Measurements from ENCODE around the gene PVALEF.

Gene PVALEF

GRCh38 chr17:81138083-81138482 is 27.2 kb upstream of the PVALEF start:
- Histone ChIP-seq H4K20me1 (ENCODE audit: insufficient read depth, low read length) (no peaks in the 10 kb centered on the region), H3K79me2 (ENCODE audit: low read length) (no peaks in the 10 kb centered on the region), H2AFZ (ENCODE audit: low read length) (no peak overlapping the region), H3K4me1 (ENCODE audit: low read length) (no peaks in the 10 kb centered on the region), H3K27me3 (replicated peaks; ENCODE audit: insufficient read depth, low read length) (peaks cover 75% of the 10 kb centered on the region), H3K9me3 (replicated peaks; ENCODE audit: insufficient read depth, low read length) (no peaks in the 10 kb centered on the region), H3K9me2 (replicated peaks; ENCODE audit: insufficient read depth, low read length) (no peaks in the 10 kb centered on the region), H3K36me3 (replicated peaks; ENCODE audit: insufficient read depth, low read length) (no peaks in the 10 kb centered on the region), H3K9ac (ENCODE audit: low read length) (no peak overlapping the region), H3K27ac (ENCODE audit: low read length) (no peak overlapping the region), H3K4me3 (ENCODE audit: low read length) (no peak overlapping the region), H3F3A (ENCODE audit: insufficient read depth, low read length) (no peaks in the 10 kb centered on the region), H3K4me2 (ENCODE audit: low read depth, low read length) (no peak overlapping the region)
- TF ChIP-seq, protein P1, sequence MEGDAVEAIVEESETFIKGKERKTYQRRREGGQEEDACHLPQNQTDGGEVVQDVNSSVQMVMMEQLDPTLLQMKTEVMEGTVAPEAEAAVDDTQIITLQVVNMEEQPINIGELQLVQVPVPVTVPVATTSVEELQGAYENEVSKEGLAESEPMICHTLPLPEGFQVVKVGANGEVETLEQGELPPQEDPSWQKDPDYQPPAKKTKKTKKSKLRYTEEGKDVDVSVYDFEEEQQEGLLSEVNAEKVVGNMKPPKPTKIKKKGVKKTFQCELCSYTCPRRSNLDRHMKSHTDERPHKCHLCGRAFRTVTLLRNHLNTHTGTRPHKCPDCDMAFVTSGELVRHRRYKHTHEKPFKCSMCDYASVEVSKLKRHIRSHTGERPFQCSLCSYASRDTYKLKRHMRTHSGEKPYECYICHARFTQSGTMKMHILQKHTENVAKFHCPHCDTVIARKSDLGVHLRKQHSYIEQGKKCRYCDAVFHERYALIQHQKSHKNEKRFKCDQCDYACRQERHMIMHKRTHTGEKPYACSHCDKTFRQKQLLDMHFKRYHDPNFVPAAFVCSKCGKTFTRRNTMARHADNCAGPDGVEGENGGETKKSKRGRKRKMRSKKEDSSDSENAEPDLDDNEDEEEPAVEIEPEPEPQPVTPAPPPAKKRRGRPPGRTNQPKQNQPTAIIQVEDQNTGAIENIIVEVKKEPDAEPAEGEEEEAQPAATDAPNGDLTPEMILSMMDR (IDR thresholded peaks at IDR 0.05; ENCODE audit: low read length), result no peak
- TF ChIP-seq EZH2phosphoT487 (IDR thresholded peaks at IDR 0.05; ENCODE audit: low read length) (no peak), EZH2 (optimal IDR thresholded peaks at IDR 0.05; ENCODE audit: low read depth, low read length) (no peak)
- no peak for DNase-seq

- Histone ChIP-seq H3K36me3 (replicated peaks; ENCODE audit: insufficient read depth, low read length) (no peaks in the 10 kb centered on the region), H3K9ac (ENCODE audit: low read length) (no peak overlapping the region), H3K4me2 (ENCODE audit: low read depth, low read length) (no peak overlapping the region), H2AFZ (ENCODE audit: low read length) (no peak overlapping the region), H3K9me2 (replicated peaks; ENCODE audit: insufficient read depth, low read length) (no peaks in the 10 kb centered on the region), H3K27ac (ENCODE audit: low read length) (no peak overlapping the region), H3K4me1 (ENCODE audit: low read length) (no peaks in the 10 kb centered on the region), H3K79me2 (ENCODE audit: low read length) (no peaks in the 10 kb centered on the region), H4K20me1 (ENCODE audit: insufficient read depth, low read length) (no peaks in the 10 kb centered on the region), H3F3A (ENCODE audit: insufficient read depth, low read length) (no peaks in the 10 kb centered on the region), H3K27me3 (replicated peaks; ENCODE audit: insufficient read depth, low read length) (peaks cover 75% of the 10 kb centered on the region), H3K4me3 (ENCODE audit: low read length) (no peak overlapping the region), H3K9me3 (replicated peaks; ENCODE audit: insufficient read depth, low read length) (no peaks in the 10 kb centered on the region)
- TF ChIP-seq, protein P1 (IDR thresholded peaks at IDR 0.05; ENCODE audit: low read length), result no peak
- TF ChIP-seq EZH2 (optimal IDR thresholded peaks at IDR 0.05; ENCODE audit: low read depth, low read length), result no peak
- TF ChIP-seq EZH2phosphoT487 (IDR thresholded peaks at IDR 0.05; ENCODE audit: low read length), result no peak
- DNase-seq, result no peak
Measured at GRCh38 chr17:81138500-81138899, 26.8 kb upstream of the PVALEF start.

GRCh38 chr17:81139428-81139827 is 25.9 kb upstream of the PVALEF start:
- Histone ChIP-seq H2AFZ (ENCODE audit: low read length) (no peak overlapping the region), H3K4me1 (ENCODE audit: low read length) (no peaks in the 10 kb centered on the region), H3K9ac (ENCODE audit: low read length) (no peak overlapping the region), H3F3A (ENCODE audit: insufficient read depth, low read length) (no peaks in the 10 kb centered on the region), H3K9me3 (replicated peaks; ENCODE audit: insufficient read depth, low read length) (no peaks in the 10 kb centered on the region), H3K9me2 (replicated peaks; ENCODE audit: insufficient read depth, low read length) (no peaks in the 10 kb centered on the region), H4K20me1 (ENCODE audit: insufficient read depth, low read length) (no peaks in the 10 kb centered on the region), H3K79me2 (ENCODE audit: low read length) (no peaks in the 10 kb centered on the region), H3K4me3 (ENCODE audit: low read length) (no peak overlapping the region), H3K27ac (ENCODE audit: low read length) (no peak overlapping the region), H3K36me3 (replicated peaks; ENCODE audit: insufficient read depth, low read length) (no peaks in the 10 kb centered on the region), H3K27me3 (replicated peaks; ENCODE audit: insufficient read depth, low read length) (peaks cover 75% of the 10 kb centered on the region), H3K4me2 (ENCODE audit: low read depth, low read length) (no peak overlapping the region)
- DNase-seq, result no peak
- TF ChIP-seq EZH2phosphoT487 (IDR thresholded peaks at IDR 0.05; ENCODE audit: low read length) (no peak), EZH2 (optimal IDR thresholded peaks at IDR 0.05; ENCODE audit: low read depth, low read length) (no peak)
- TF ChIP-seq, protein P1 (IDR thresholded peaks at IDR 0.05; ENCODE audit: low read length), result no peak

Measured in MM.1S (cell line).